Measurements from ENCODE around the gene TEAD4. TPM values are rescaled to one million over a fixed set of nuclear protein-coding genes. Genes with fewer than 3 reads are reported as not detected.

Gene TEAD4
- total and polyA plus RNA-seq, 5 experiments from 2014 or later: not detected

GRCh38 chr12:2940564-2940963 is 18.6 kb upstream of the TEAD4 start:
- H3K36me3 Mint-ChIP-seq: peaks cover 0 to 43% (median 0%) of the 10 kb centered on the region in 3 donors
- no peak overlapping the region for H3K4me3 Mint-ChIP-seq
- no peak for ATAC-seq
- H3K27me3 Mint-ChIP-seq: no peaks in the 10 kb centered on the region
- POLR2A ChIA-PET: interaction anchor here (1.3 kb wide), 1 partner anchor 50 kb away, joined by 3 read pairs; the partner anchor contains the start of gene TULP3
- no peak for DNase-seq
- peaks cover 0 to 6% (median 1%) of the 10 kb centered on the region in 4 donors for H3K4me1 Mint-ChIP-seq
- peak overlapping the region in 3 of 10 donors; percentile 21 to 60 (median 36) for H3K27ac Mint-ChIP-seq
- H3K9me3 Mint-ChIP-seq: no peaks in the 10 kb centered on the region

- no peaks in the 10 kb centered on the region for H3K27me3 Mint-ChIP-seq
- peak overlapping the region in 3 of 10 donors; percentile 25 to 77 (median 29) for H3K27ac Mint-ChIP-seq
- no peak for DNase-seq
- H3K4me3 Mint-ChIP-seq: no peak overlapping the region
- H3K4me1 Mint-ChIP-seq: peaks cover 0 to 6% (median 1%) of the 10 kb centered on the region in 4 donors
- POLR2A ChIA-PET: interaction anchor here (1.3 kb wide), 1 partner anchor 51 kb away, joined by 3 read pairs; the partner anchor contains the start of gene TULP3
- no peak for ATAC-seq
- H3K36me3 Mint-ChIP-seq: peaks cover 0 to 40% (median 0%) of the 10 kb centered on the region in 3 donors
- H3K9me3 Mint-ChIP-seq: no peaks in the 10 kb centered on the region
Observed at GRCh38 chr12:2941524-2941923, 17.7 kb upstream of the TEAD4 start.

GRCh38 chr12:2944401-2945047 is 14.7 kb upstream of the TEAD4 start:
- Mint-ChIP-seq H3K36me3 (peaks cover 0 to 16% (median 0%) of the 10 kb centered on the region in 3 donors), H3K4me1 (peaks cover 0 to 6% (median 0%) of the 10 kb centered on the region in 4 donors), H3K9me3 (no peaks in the 10 kb centered on the region), H3K4me3 (peak overlapping the region in 3 of 10 donors; percentile 20 to 64 (median 44)), H3K27ac (peak overlapping the region in 2 of 10 donors; percentile 34 to 37), H3K27me3 (peaks cover 0 to 4% (median 3%) of the 10 kb centered on the region in 5 donors)
- DNase-seq (peak; percentile 4 to 66 (median 40)), ATAC-seq (peak; percentile 57 to 66)
- POLR2A ChIA-PET: no interaction called here

GRCh38 chr12:2949411-2949810 is 9.8 kb upstream of the TEAD4 start:
- Mint-ChIP-seq H3K4me1 (peaks cover 0 to 4% (median 0%) of the 10 kb centered on the region in 4 donors), H3K27ac (peak overlapping the region in 1 of 10 donors; percentile 8), H3K27me3 (peaks cover 0 to 9% (median 3%) of the 10 kb centered on the region in 5 donors), H3K4me3 (no peak overlapping the region), H3K36me3 (no peaks in the 10 kb centered on the region), H3K9me3 (no peaks in the 10 kb centered on the region)
- POLR2A ChIA-PET: no interaction called here
- no peak for ATAC-seq
- DNase-seq: no peak

GRCh38 chr12:2955888-2956287 is 3.3 kb upstream of the TEAD4 start:
- Mint-ChIP-seq H3K36me3 (no peaks in the 10 kb centered on the region), H3K9me3 (peaks cover 0 to 2% (median 0%) of the 10 kb centered on the region in 9 donors), H3K4me3 (no peak overlapping the region), H3K4me1 (peaks cover 9 to 19% (median 16%) of the 10 kb centered on the region in 4 donors), H3K27me3 (peaks cover 19 to 43% (median 29%) of the 10 kb centered on the region in 5 donors), H3K27ac (no peak overlapping the region)
- ATAC-seq (no peak), DNase-seq (no peak)
- POLR2A ChIA-PET: no interaction called here

GRCh38 chr12:2957816-2958431 is 1.3 kb upstream of the TEAD4 start:
- peak overlapping the region in 8 of 10 donors; percentile 13 to 81 (median 74) for H3K4me3 Mint-ChIP-seq
- H3K36me3 Mint-ChIP-seq: no peaks in the 10 kb centered on the region
- peaks cover 0 to 2% (median 0%) of the 10 kb centered on the region in 9 donors for H3K9me3 Mint-ChIP-seq
- DNase-seq (no peak), ATAC-seq (no peak)
- POLR2A ChIA-PET: interaction anchor here (0.6 kb wide), 1 partner anchor 29 kb away, joined by 3 read pairs; no protein-coding TSS in a partner anchor
- H3K4me1 Mint-ChIP-seq: peaks cover 10 to 21% (median 18%) of the 10 kb centered on the region in 4 donors
- H3K27ac Mint-ChIP-seq: peak overlapping the region in 1 of 10 donors; percentile 15
- peaks cover 24 to 57% (median 41%) of the 10 kb centered on the region in 5 donors for H3K27me3 Mint-ChIP-seq

GRCh38 chr12:2958432-2959191 is 585 bp upstream of the TEAD4 start:
- H3K27ac Mint-ChIP-seq: no peak overlapping the region
- H3K36me3 Mint-ChIP-seq: peaks cover 0 to under 1% (median 0%) of the 10 kb centered on the region in 3 donors
- H3K9me3 Mint-ChIP-seq: peaks cover 0 to 2% (median 0%) of the 10 kb centered on the region in 9 donors
- ATAC-seq (no peak), DNase-seq (no peak)
- H3K27me3 Mint-ChIP-seq: peaks cover 28 to 63% (median 44%) of the 10 kb centered on the region in 5 donors
- peaks cover 10 to 21% (median 18%) of the 10 kb centered on the region in 4 donors for H3K4me1 Mint-ChIP-seq
- POLR2A ChIA-PET: interaction anchor here (0.6 kb wide), 1 partner anchor 30 kb away, joined by 3 read pairs; no protein-coding TSS in a partner anchor
- H3K4me3 Mint-ChIP-seq: peak overlapping the region; percentile 29 to 81 (median 74)

- no peak for ATAC-seq
Observed at GRCh38 chr12:2959505-2960389, 550 bp downstream of the TEAD4 start.

GRCh38 chr12:2960390-2960956 is 1.3 kb downstream of the TEAD4 start:
- peaks cover 10 to 21% (median 18%) of the 10 kb centered on the region in 4 donors for H3K4me1 Mint-ChIP-seq
- POLR2A ChIA-PET: no interaction called here
- H3K27ac Mint-ChIP-seq: no peak overlapping the region
- DNase-seq (no peak), ATAC-seq (peak in 1 of 2 donors; percentile 46)
- peak overlapping the region; percentile 49 to 78 (median 60) for H3K4me3 Mint-ChIP-seq
- peaks cover 0 to 2% (median 0%) of the 10 kb centered on the region in 9 donors for H3K9me3 Mint-ChIP-seq
- peaks cover 0 to 2% (median 0%) of the 10 kb centered on the region in 3 donors for H3K36me3 Mint-ChIP-seq
- H3K27me3 Mint-ChIP-seq: peaks cover 28 to 75% (median 52%) of the 10 kb centered on the region in 5 donors

More at GRCh38 chr12:2959505-2960389, 550 bp downstream of the TEAD4 start:
- no peak overlapping the region for H3K27ac Mint-ChIP-seq
- DNase-seq: no peak
- POLR2A ChIA-PET: no interaction called here
- peaks cover 10 to 21% (median 18%) of the 10 kb centered on the region in 4 donors for H3K4me1 Mint-ChIP-seq
- H3K9me3 Mint-ChIP-seq: peaks cover 0 to 2% (median 0%) of the 10 kb centered on the region in 9 donors
- peaks cover 0 to 2% (median 0%) of the 10 kb centered on the region in 3 donors for H3K36me3 Mint-ChIP-seq
- peaks cover 28 to 73% (median 50%) of the 10 kb centered on the region in 5 donors for H3K27me3 Mint-ChIP-seq
- H3K4me3 Mint-ChIP-seq: peak overlapping the region in 8 of 10 donors; percentile 24 to 75 (median 62)

- POLR2A ChIA-PET: no interaction called here
- H3K4me3 Mint-ChIP-seq: peak overlapping the region in 9 of 10 donors; percentile 12 to 78 (median 63)
- peaks cover 0 to 2% (median 0%) of the 10 kb centered on the region in 9 donors for H3K9me3 Mint-ChIP-seq
- DNase-seq: no peak
- peaks cover 30 to 77% (median 56%) of the 10 kb centered on the region in 5 donors for H3K27me3 Mint-ChIP-seq
- no peak for ATAC-seq
- H3K36me3 Mint-ChIP-seq: peaks cover 0 to 2% (median 0%) of the 10 kb centered on the region in 3 donors
- peaks cover 10 to 21% (median 18%) of the 10 kb centered on the region in 4 donors for H3K4me1 Mint-ChIP-seq
- no peak overlapping the region for H3K27ac Mint-ChIP-seq
Observed at GRCh38 chr12:2960996-2961616, 1.9 kb downstream of the TEAD4 start.

- H3K4me3 Mint-ChIP-seq: no peak overlapping the region
- peaks cover 30 to 75% (median 57%) of the 10 kb centered on the region in 5 donors for H3K27me3 Mint-ChIP-seq
- no peak for DNase-seq
- no peak for ATAC-seq
- peaks cover 10 to 21% (median 18%) of the 10 kb centered on the region in 4 donors for H3K4me1 Mint-ChIP-seq
- POLR2A ChIA-PET: no interaction called here
- no peak overlapping the region for H3K27ac Mint-ChIP-seq
- H3K9me3 Mint-ChIP-seq: peaks cover 0 to 2% (median 0%) of the 10 kb centered on the region in 9 donors
- peaks cover 0 to 2% (median 0%) of the 10 kb centered on the region in 3 donors for H3K36me3 Mint-ChIP-seq
Observed at GRCh38 chr12:2961705-2962104, 2.5 kb downstream of the TEAD4 start.
